ENCODE data around the gene MOSPD3. TPM values are rescaled to one million over a fixed set of nuclear protein-coding genes. Genes with fewer than 3 reads are reported as not detected.
A peak's percentile ranks its signal among the peaks of the same experiment; 100 is the strongest.

The MOSPD3 gene
- total and polyA plus RNA-seq, 2 of the 13 experiments (the other 11 are each of a cell fraction or from before 2014, with no cell fraction given): 7.6 to 8.8 TPM

DNA sequence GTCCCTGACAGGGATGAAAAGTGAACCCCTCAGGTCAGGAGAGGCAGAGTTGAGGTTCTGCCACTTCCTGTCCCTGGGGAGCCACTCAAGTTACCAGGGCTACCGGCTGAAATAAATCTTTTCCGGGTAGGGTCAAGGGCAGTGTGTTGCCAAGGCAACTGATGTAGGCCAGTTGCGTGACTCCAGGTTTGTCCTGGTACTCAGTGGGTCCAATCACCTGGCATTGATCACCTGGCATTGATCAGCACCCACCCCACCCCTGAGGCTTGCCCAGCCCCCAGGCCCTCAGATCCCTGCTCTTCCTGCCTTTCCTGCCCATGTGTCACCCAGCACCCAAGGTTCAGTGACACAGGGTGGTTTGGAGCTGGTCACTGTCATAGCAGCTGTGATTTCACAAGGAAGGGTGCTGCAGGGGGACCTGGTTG, 44.6 kb upstream of the MOSPD3 start (continued):
- TF ChIP-seq RFX3 (CRISPR knock-in tag; IDR thresholded peaks at IDR 0.05) (peak; percentile 89), TOPORS (CRISPR knock-in tag; IDR thresholded peaks at IDR 0.05) (no peak), MIXL1 (CRISPR knock-in tag; IDR thresholded peaks at IDR 0.05) (0 out of 2 replicates have a peak, but pooled peaks have one; percentile 5), EHMT2 (IDR thresholded peaks at IDR 0.05; ENCODE audit: borderline replicate concordance, low read depth, low read length) (no peak; the same call in 1 of the 2 replicates), ARNT2 (CRISPR knock-in tag; IDR thresholded peaks at IDR 0.05; ENCODE audit: low read depth) (peak; percentile 12; the same call in 1 of the 2 replicates), ARID3A (IDR thresholded peaks at IDR 0.05; ENCODE audit: low read depth, low read length) (peak; percentile 23; the same call in 1 of the 2 replicates), TMF1 (CRISPR knock-in tag; IDR thresholded peaks at IDR 0.05; ENCODE audit: low read depth) (peak; percentile 77; the same call in 1 of the 2 replicates), KLF16 (CRISPR knock-in tag; IDR thresholded peaks at IDR 0.05) (no peak), ZNF747 (CRISPR knock-in tag; IDR thresholded peaks at IDR 0.05; ENCODE audit: borderline replicate concordance) (peak; percentile 63; the same call in 1 of the 2 replicates), ZBTB33 (CRISPR knock-in tag; IDR thresholded peaks at IDR 0.05) (no peak; the same call in 1 of the 2 replicates), ZNF782 (CRISPR knock-in tag; IDR thresholded peaks at IDR 0.05; ENCODE audit: borderline replicate concordance) (no peak), KLF11 (CRISPR knock-in tag; IDR thresholded peaks at IDR 0.05) (no peak), ZFY (CRISPR knock-in tag; IDR thresholded peaks at IDR 0.05) (no peak), NR1H2 (CRISPR knock-in tag; IDR thresholded peaks at IDR 0.05; ENCODE audit: borderline replicate concordance, low read depth) (no peak), DPF2 (CRISPR knock-in tag; IDR thresholded peaks at IDR 0.05; ENCODE audit: borderline replicate concordance, low read depth) (peak; percentile 55; the same call in 1 of the 2 replicates), SNAPC2 (CRISPR knock-in tag; IDR thresholded peaks at IDR 0.05) (no peak), ZSCAN30 (CRISPR knock-in tag; IDR thresholded peaks at IDR 0.05) (no peak), HOXA7 (CRISPR knock-in tag; IDR thresholded peaks at IDR 0.05) (no peak), ZNF253 (CRISPR knock-in tag; IDR thresholded peaks at IDR 0.05; ENCODE audit: borderline replicate concordance) (0 out of 2 replicates have a peak, but pooled peaks have one; percentile 29), HES4 (CRISPR knock-in tag; IDR thresholded peaks at IDR 0.05; ENCODE audit: borderline replicate concordance) (0 out of 2 replicates have a peak, but pooled peaks have one; percentile 5), ZBTB14 (CRISPR knock-in tag; IDR thresholded peaks at IDR 0.05) (0 out of 2 replicates have a peak, but pooled peaks have one; percentile 16), RFX1 (IDR thresholded peaks at IDR 0.05) (peak; percentile 91), SMAD9 (CRISPR knock-in tag; IDR thresholded peaks at IDR 0.05) (no peak), ETV5 (CRISPR knock-in tag; IDR thresholded peaks at IDR 0.05; ENCODE audit: borderline replicate concordance) (peak; percentile 79; the same call in 1 of the 2 replicates), PBX2 (CRISPR knock-in tag; IDR thresholded peaks at IDR 0.05) (0 out of 2 replicates have a peak, but pooled peaks have one; percentile 17), CHD2 (IDR thresholded peaks at IDR 0.05; ENCODE audit: low read depth, low read length) (no peak)
